Colonic mucosa (tissue), 4 donors: ENCODE data around the gene PPARG. TPM values are rescaled to one million over a fixed set of nuclear protein-coding genes. Genes with fewer than 3 reads are reported as not detected.

Source experiments
- DNase-seq: peaks from one replicate; pipeline ENCODE4 v3.0.0-alpha.2; 2020
- H3K27ac ChIP-seq: fragments of 200-600 bp; one replicate; pipeline ENCODE4 v1.8.0; 2021
- H3K27me3 ChIP-seq: fragments of 200-600 bp; one replicate; pipeline ENCODE4 v1.8.0; 2021
- H3K36me3 ChIP-seq: fragments of 200-600 bp; one replicate; pipeline ENCODE4 v1.8.0; 2021
- H3K4me1 ChIP-seq: fragments of 200-600 bp; one replicate; pipeline ENCODE4 v1.8.0; 2021; ENCODE audit warnings: mild to moderate bottlenecking
- H3K4me3 ChIP-seq: fragments of 200-600 bp; one replicate; pipeline ENCODE4 v1.8.0; 2021
- H3K9ac ChIP-seq, 2 donors: one replicate each; pipeline ENCODE4 v1.7.0; 2013; ENCODE audit warnings: control low read depth in 2 of 2, low read depth in 2 of 2, low read length in 2 of 2
- H3K9me3 ChIP-seq: fragments of 200-600 bp; one replicate; pipeline ENCODE4 v1.8.0; 2021
- intact Hi-C: fragments of 100-400 bp; cut with DNase I; formaldehyde crosslinking; loops from one replicate; pipeline ENCODE4 v1.14.1; 2022
- total RNA-seq, 2 donors: library from RNA; stranded (reverse); fragmentation: NEBNext Ultra II Directional in 1 of 2; extraction: Animal tissue kit (Norgen Biotek cat#: 25700) in 1 of 2; gene quantifications; one replicate each; pipeline ENCODE4 v1.2.1, GENCODE V29; 2021
- TF ChIP-seq, protein P1 (sequence below): fragments of 200-600 bp; IDR thresholded peaks from one replicate; pipeline ENCODE4 v1.8.0; 2022; ENCODE audit warnings: antibody characterized with exemption, mild to moderate bottlenecking
- donor health status: healthy.
- donor health status: DM: no; HTN: no; CAD: no.
- donor health status: DM: no; HTN: no; CAD: no.

The PPARG gene
- total RNA-seq, 2 donors from 2014 or later, result 85.2 to 169 TPM

DNA sequence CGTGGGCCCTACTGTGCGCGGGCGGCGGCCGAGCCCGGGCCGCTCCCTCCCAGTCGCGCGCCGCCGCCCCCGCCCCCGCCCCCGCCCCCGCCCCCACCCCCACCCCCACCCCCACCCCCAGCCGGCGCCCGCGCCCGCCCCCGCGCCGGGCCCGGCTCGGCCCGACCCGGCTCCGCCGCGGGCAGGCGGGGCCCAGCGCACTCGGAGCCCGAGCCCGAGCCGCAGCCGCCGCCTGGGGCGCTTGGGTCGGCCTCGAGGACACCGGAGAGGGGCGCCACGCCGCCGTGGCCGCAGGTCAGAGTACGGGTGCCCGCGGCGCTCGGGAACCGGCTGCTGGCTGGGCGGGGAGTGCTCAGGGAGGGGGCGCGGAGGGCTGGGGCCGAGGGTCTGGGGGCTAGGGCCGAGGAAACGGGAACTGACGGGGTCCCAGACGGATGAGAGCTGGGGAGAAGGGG is 1.1 kb upstream of the PPARG start:
- Histone ChIP-seq H3K27ac (peak overlapping the region; percentile 83), H3K36me3 (no peaks in the 10 kb centered on the region), H3K27me3 (no peaks in the 10 kb centered on the region), H3K4me3 (peak overlapping the region; percentile 83), H3K9me3 (no peaks in the 10 kb centered on the region), H3K4me1 (no peaks in the 10 kb centered on the region), H3K9ac (peak overlapping the region; percentile 88 to 94)
- peak; percentile 47 for DNase-seq
- TF ChIP-seq, protein P1, sequence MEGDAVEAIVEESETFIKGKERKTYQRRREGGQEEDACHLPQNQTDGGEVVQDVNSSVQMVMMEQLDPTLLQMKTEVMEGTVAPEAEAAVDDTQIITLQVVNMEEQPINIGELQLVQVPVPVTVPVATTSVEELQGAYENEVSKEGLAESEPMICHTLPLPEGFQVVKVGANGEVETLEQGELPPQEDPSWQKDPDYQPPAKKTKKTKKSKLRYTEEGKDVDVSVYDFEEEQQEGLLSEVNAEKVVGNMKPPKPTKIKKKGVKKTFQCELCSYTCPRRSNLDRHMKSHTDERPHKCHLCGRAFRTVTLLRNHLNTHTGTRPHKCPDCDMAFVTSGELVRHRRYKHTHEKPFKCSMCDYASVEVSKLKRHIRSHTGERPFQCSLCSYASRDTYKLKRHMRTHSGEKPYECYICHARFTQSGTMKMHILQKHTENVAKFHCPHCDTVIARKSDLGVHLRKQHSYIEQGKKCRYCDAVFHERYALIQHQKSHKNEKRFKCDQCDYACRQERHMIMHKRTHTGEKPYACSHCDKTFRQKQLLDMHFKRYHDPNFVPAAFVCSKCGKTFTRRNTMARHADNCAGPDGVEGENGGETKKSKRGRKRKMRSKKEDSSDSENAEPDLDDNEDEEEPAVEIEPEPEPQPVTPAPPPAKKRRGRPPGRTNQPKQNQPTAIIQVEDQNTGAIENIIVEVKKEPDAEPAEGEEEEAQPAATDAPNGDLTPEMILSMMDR, result no peak
- intact Hi-C loops, result no loop called here

DNA sequence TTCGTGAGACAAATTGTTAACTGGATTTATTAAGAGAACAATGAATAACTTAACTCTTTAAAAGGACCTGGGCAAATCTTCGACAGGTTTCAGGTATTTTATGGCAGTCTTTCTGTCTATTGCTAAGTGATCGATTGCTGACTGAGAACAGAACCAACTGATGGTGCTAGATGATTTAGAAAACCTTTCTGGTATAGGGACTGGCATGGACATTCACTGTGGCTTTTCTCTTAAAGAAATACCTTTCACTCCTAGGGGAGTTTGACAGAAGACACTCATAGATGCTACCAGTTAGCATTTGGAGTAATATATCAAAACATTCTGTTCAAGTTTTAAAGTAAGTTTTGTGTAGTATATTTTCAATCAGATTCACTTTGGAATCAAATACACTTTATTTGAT is 654 bp downstream of the PPARG start:
- Histone ChIP-seq H3K9ac (peak overlapping the region in 1 of 2 donors; percentile 94), H3K36me3 (no peaks in the 10 kb centered on the region), H3K4me3 (peak overlapping the region; percentile 83)

DNA sequence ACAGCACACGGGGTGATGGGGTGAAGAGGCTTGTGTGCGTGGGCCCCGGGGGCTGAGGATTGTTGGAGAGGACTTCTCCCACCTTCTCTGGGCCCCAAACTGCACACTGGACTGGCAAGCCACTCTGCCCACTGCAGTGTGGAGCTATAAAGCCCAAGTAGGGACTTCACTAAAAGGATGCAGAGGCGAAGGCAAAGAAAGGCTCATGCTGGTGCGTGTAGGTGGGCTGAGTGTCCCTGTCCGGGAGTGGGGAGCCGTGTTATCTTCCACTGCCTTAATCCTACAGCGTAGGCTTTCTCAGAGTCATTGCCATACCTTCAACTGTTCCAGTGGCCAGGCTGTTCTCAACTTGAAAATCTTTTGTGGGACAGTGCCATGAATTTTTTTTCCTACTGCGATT is 3.9 kb downstream of the PPARG start:
- intact Hi-C loops, result no loop called here
- DNase-seq, result no peak
- H3K4me3 ChIP-seq, result peak overlapping the region; percentile 7
- H3K36me3 ChIP-seq, result no peaks in the 10 kb centered on the region
- peak overlapping the region; percentile 12 for H3K27ac ChIP-seq
- H3K27me3 ChIP-seq, result no peaks in the 10 kb centered on the region
- TF ChIP-seq, protein P1, result no peak
- peak overlapping the region in 1 of 2 donors; percentile 52 for H3K9ac ChIP-seq
- no peaks in the 10 kb centered on the region for H3K9me3 ChIP-seq
- H3K4me1 ChIP-seq, result peaks cover 6% of the 10 kb centered on the region

More for the DNA sequence above, 654 bp downstream of the PPARG start:
- Histone ChIP-seq H3K27me3 (no peaks in the 10 kb centered on the region), H3K9me3 (no peaks in the 10 kb centered on the region), H3K4me1 (peaks cover 2% of the 10 kb centered on the region), H3K27ac (peak overlapping the region; percentile 83)
- no peak for DNase-seq
- intact Hi-C loops, result no loop called here
- TF ChIP-seq, protein P1, result no peak

GRCh38 chr3:12294885-12295580 is 6.2 kb downstream of the PPARG start:
- peaks cover 6% of the 10 kb centered on the region for H3K4me1 ChIP-seq
- peak overlapping the region; percentile 8 for H3K27ac ChIP-seq
- no peak for DNase-seq
- no peaks in the 10 kb centered on the region for H3K27me3 ChIP-seq
- TF ChIP-seq, protein P1, result no peak
- H3K9me3 ChIP-seq, result no peaks in the 10 kb centered on the region
- H3K4me3 ChIP-seq, result no peak overlapping the region
- H3K36me3 ChIP-seq, result no peaks in the 10 kb centered on the region
- H3K9ac ChIP-seq, result no peak overlapping the region
- intact Hi-C loops, result no loop called here

GRCh38 chr3:12296511-12296910 is 7.6 kb downstream of the PPARG start:
- TF ChIP-seq, protein P1, result no peak
- Histone ChIP-seq H3K27me3 (no peaks in the 10 kb centered on the region), H3K9me3 (no peaks in the 10 kb centered on the region), H3K27ac (no peak overlapping the region), H3K9ac (peak overlapping the region in 1 of 2 donors; percentile 26), H3K4me1 (peaks cover 6% of the 10 kb centered on the region), H3K36me3 (no peaks in the 10 kb centered on the region), H3K4me3 (no peak overlapping the region)
- intact Hi-C loops, result no loop called here
- DNase-seq, result no peak
